HG03469 (cell line): ENCODE results near the gene STPG2.
"Not testable (repeated sequence)": the region's sequence is repeated elsewhere in the genome, so short reads cannot be mapped to it uniquely, and the experiment has no call there.

Experiments
- ATAC-seq: cut with Tn5 transposase; IDR thresholded peaks from one replicate; pipeline ENCODE4 v1.9.1; 2021; ENCODE audit warnings: mild to moderate bottlenecking, moderate library complexity, moderate number of reproducible peaks; ENCODE audit not compliant: unreplicated experiment

Gene STPG2

GRCh38 chr4:97656044-97656720, 487.1 kb downstream of the STPG2 start:
- no peak for ATAC-seq

- ATAC-seq, result no peak
These were observed 489.6 kb downstream of the STPG2 start for GRCh38 chr4:97653701-97654100.

- ATAC-seq, result no peak
These were observed 496.3 kb downstream of the STPG2 start for GRCh38 chr4:97646997-97647396.

- ATAC-seq, result no peak
These were observed 498.0 kb downstream of the STPG2 start for GRCh38 chr4:97645071-97645821.

- no peak for ATAC-seq
These were observed 500.1 kb downstream of the STPG2 start for GRCh38 chr4:97643179-97643578.

- ATAC-seq, result no peak
These were observed 503.3 kb downstream of the STPG2 start for GRCh38 chr4:97639961-97640360.

GRCh38 chr4:97633831-97634230, 509.4 kb downstream of the STPG2 start:
- not testable (repeated sequence) for ATAC-seq

- no peak for ATAC-seq
These were observed 515.5 kb downstream of the STPG2 start for GRCh38 chr4:97627750-97628149.

- ATAC-seq, result no peak
These were observed 519.1 kb downstream of the STPG2 start for GRCh38 chr4:97624204-97624603.

- ATAC-seq, result no peak
These were observed 537.3 kb downstream of the STPG2 start for GRCh38 chr4:97605932-97606331.

- ATAC-seq, result no peak
These were observed 550.0 kb downstream of the STPG2 start for GRCh38 chr4:97593248-97593647.

- no peak for ATAC-seq
These were observed 553.0 kb downstream of the STPG2 start for GRCh38 chr4:97590266-97590665.

GRCh38 chr4:97589481-97590196, 553.6 kb downstream of the STPG2 start:
- no peak for ATAC-seq

GRCh38 chr4:97587912-97588311, 555.4 kb downstream of the STPG2 start:
- no peak for ATAC-seq

GRCh38 chr4:97585274-97585673, 558.0 kb downstream of the STPG2 start:
- no peak for ATAC-seq

- no peak for ATAC-seq
These were observed 560.4 kb downstream of the STPG2 start for GRCh38 chr4:97582890-97583289.

- no peak for ATAC-seq
These were observed 566.3 kb downstream of the STPG2 start for GRCh38 chr4:97577004-97577403.

- ATAC-seq, result no peak
These were observed 583.3 kb downstream of the STPG2 start for GRCh38 chr4:97560009-97560408.

GRCh38 chr4:97558204-97558778, 585.0 kb downstream of the STPG2 start:
- ATAC-seq, result no peak

- ATAC-seq, result not testable (repeated sequence)
These were observed 592.6 kb downstream of the STPG2 start for GRCh38 chr4:97550637-97551036.

- peak; percentile 39 for ATAC-seq
These were observed 594.2 kb downstream of the STPG2 start for GRCh38 chr4:97548943-97549583.
